ENCODE data around the gene CCDC180. TPM values are rescaled to one million over a fixed set of nuclear protein-coding genes. Genes with fewer than 3 reads are reported as not detected.

CCDC180 gene
- total RNA-seq, 1 donor from 2014 or later = 14.5 TPM

- no peak for DNase-seq (ENCODE audit: extremely low spot score, unreplicated experiment)
- Mint-ChIP-seq H3K4me3 (ENCODE audit: unreplicated experiment) (no peak overlapping the region), H3K27me3 (ENCODE audit: unreplicated experiment) (no peaks in the 10 kb centered on the region), H3K27ac (ENCODE audit: unreplicated experiment) (peak overlapping the region; percentile 6), H3K9me3 (ENCODE audit: unreplicated experiment) (peaks cover 15% of the 10 kb centered on the region), H3K36me3 (ENCODE audit: unreplicated experiment) (peaks cover 34% of the 10 kb centered on the region), H3K4me1 (ENCODE audit: unreplicated experiment) (peaks cover 9% of the 10 kb centered on the region)
- TF ChIP-seq CTCF (IDR thresholded peaks at IDR 0.05) = no peak
Measured at GRCh38 chr9:97293207-97293721, 14.2 kb upstream of the CCDC180 start.

GRCh38 chr9:97293818-97294217, 13.6 kb upstream of the CCDC180 start:
- H3K4me1 Mint-ChIP-seq (ENCODE audit: unreplicated experiment) = peaks cover 9% of the 10 kb centered on the region
- no peaks in the 10 kb centered on the region for H3K27me3 Mint-ChIP-seq (ENCODE audit: unreplicated experiment)
- H3K36me3 Mint-ChIP-seq (ENCODE audit: unreplicated experiment) = peaks cover 30% of the 10 kb centered on the region
- peaks cover 20% of the 10 kb centered on the region for H3K9me3 Mint-ChIP-seq (ENCODE audit: unreplicated experiment)
- H3K4me3 Mint-ChIP-seq (ENCODE audit: unreplicated experiment) = no peak overlapping the region
- no peak for TF ChIP-seq CTCF (IDR thresholded peaks at IDR 0.05)
- DNase-seq (ENCODE audit: extremely low spot score, unreplicated experiment) = no peak
- no peak overlapping the region for H3K27ac Mint-ChIP-seq (ENCODE audit: unreplicated experiment)

GRCh38 chr9:97297889-97298288, 9.6 kb upstream of the CCDC180 start:
- Mint-ChIP-seq H3K4me1 (ENCODE audit: unreplicated experiment) (peaks cover 7% of the 10 kb centered on the region), H3K27ac (ENCODE audit: unreplicated experiment) (no peak overlapping the region), H3K9me3 (ENCODE audit: unreplicated experiment) (peaks cover 25% of the 10 kb centered on the region), H3K27me3 (ENCODE audit: unreplicated experiment) (no peaks in the 10 kb centered on the region), H3K4me3 (ENCODE audit: unreplicated experiment) (no peak overlapping the region), H3K36me3 (ENCODE audit: unreplicated experiment) (peaks cover 19% of the 10 kb centered on the region)
- no peak for TF ChIP-seq CTCF (IDR thresholded peaks at IDR 0.05)
- no peak for DNase-seq (ENCODE audit: extremely low spot score, unreplicated experiment)

- Mint-ChIP-seq H3K36me3 (ENCODE audit: unreplicated experiment) (peaks cover 21% of the 10 kb centered on the region), H3K4me3 (ENCODE audit: unreplicated experiment) (no peak overlapping the region), H3K9me3 (ENCODE audit: unreplicated experiment) (peaks cover 33% of the 10 kb centered on the region), H3K27ac (ENCODE audit: unreplicated experiment) (no peak overlapping the region), H3K27me3 (ENCODE audit: unreplicated experiment) (no peaks in the 10 kb centered on the region), H3K4me1 (ENCODE audit: unreplicated experiment) (no peaks in the 10 kb centered on the region)
- TF ChIP-seq CTCF (IDR thresholded peaks at IDR 0.05) = no peak
- no peak for DNase-seq (ENCODE audit: extremely low spot score, unreplicated experiment)
Measured at GRCh38 chr9:97299809-97300414, 7.5 kb upstream of the CCDC180 start.

- H3K27ac Mint-ChIP-seq (ENCODE audit: unreplicated experiment) = no peak overlapping the region
- peaks cover 33% of the 10 kb centered on the region for H3K9me3 Mint-ChIP-seq (ENCODE audit: unreplicated experiment)
Measured at GRCh38 chr9:97300586-97300985, 6.9 kb upstream of the CCDC180 start.

More at GRCh38 chr9:97300586-97300985, 6.9 kb upstream of the CCDC180 start:
- TF ChIP-seq CTCF (IDR thresholded peaks at IDR 0.05) = no peak
- H3K27me3 Mint-ChIP-seq (ENCODE audit: unreplicated experiment) = no peaks in the 10 kb centered on the region
- no peaks in the 10 kb centered on the region for H3K4me1 Mint-ChIP-seq (ENCODE audit: unreplicated experiment)
- H3K36me3 Mint-ChIP-seq (ENCODE audit: unreplicated experiment) = peaks cover 15% of the 10 kb centered on the region
- no peak for DNase-seq (ENCODE audit: extremely low spot score, unreplicated experiment)
- H3K4me3 Mint-ChIP-seq (ENCODE audit: unreplicated experiment) = no peak overlapping the region

All from osteocyte (in vitro differentiated cells).